GM10266 (cell line): ENCODE measurements around the gene COMMD2.

Experiments used
- DNase-seq: peaks from one replicate; pipeline ENCODE4 v3.0.0; 2012; ENCODE audit errors: extremely low spot score
- TF ChIP-seq, protein P1 (sequence below): IDR thresholded peaks from 2 replicates; pipeline ENCODE4 v1.5.1; 2012; ENCODE audit warnings: mild to moderate bottlenecking, low read depth; ENCODE audit not compliant: control insufficient read depth, insufficient read depth; ENCODE audit errors: missing control alignments

COMMD2 gene

DNA sequence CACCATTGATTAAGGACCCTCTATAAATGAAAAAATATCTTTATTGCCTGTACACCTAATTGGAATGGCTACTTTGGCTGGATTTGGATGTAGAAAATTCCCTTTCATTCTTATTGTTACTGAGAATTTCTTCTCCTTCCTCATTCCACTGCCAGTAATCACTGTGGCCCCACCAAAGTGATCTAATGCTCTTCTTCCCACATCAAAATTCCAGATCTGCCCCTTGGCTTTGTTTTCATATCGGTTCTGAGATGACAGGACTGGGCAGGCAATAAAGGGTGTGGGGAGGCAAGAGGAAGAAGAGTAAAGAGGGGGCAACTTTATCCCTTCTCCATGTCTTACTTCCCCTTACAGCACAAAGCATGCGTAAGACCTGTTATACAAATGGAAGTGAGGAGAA is 38.0 kb upstream of the COMMD2 start:
- no peak for DNase-seq
- TF ChIP-seq, protein P1, sequence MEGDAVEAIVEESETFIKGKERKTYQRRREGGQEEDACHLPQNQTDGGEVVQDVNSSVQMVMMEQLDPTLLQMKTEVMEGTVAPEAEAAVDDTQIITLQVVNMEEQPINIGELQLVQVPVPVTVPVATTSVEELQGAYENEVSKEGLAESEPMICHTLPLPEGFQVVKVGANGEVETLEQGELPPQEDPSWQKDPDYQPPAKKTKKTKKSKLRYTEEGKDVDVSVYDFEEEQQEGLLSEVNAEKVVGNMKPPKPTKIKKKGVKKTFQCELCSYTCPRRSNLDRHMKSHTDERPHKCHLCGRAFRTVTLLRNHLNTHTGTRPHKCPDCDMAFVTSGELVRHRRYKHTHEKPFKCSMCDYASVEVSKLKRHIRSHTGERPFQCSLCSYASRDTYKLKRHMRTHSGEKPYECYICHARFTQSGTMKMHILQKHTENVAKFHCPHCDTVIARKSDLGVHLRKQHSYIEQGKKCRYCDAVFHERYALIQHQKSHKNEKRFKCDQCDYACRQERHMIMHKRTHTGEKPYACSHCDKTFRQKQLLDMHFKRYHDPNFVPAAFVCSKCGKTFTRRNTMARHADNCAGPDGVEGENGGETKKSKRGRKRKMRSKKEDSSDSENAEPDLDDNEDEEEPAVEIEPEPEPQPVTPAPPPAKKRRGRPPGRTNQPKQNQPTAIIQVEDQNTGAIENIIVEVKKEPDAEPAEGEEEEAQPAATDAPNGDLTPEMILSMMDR = no peak

DNA sequence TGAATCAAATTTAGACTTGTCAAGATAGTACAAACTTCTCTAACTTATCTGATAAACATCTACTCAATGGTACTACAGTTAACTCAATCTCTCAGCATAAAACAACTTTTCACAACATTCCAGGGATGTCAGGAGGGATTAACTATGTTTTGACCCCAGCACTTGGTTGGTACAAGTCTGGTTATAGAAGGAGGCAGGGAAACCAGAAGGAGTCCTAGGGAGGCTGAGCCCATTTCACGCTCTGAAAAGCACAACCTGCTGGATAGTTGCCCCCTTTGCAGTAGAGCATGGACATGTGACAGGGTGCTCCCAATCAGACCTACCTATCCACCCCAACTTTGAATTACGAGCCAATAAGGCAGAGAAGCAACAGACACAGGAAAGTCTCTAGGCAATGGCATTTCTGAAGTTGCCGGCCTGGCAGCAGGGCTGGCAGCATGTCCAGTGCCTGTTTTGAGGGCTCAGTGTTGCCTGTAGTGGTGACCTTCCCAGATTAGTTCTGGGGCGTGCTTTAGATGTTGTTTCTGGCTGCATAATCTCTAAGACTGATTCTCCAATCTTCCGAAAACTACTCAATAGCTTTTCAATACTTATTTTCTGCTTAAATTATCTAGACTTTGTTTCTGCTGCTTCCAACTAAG is 31.9 kb upstream of the COMMD2 start:
- TF ChIP-seq, protein P1 = no peak
- no peak for DNase-seq

DNA sequence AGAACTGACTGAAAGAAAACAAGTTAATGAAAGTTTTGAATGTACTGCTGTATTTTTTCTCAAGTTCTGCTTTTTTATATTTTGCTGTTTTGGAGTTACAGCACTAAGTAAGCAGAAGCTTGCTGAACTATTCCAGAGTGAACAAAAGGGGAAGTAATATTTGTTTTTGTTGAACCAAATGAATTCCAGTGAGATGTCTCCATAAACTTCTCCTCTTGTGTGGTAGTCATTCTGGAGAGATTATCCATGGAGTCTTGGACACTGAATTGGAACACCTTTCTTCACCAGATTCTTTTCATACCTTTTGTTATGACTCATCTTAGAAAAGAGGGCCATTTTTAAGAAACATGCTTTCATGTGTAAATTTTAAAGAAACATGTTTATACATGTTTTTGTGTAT is 31.3 kb upstream of the COMMD2 start:
- DNase-seq = no peak
- TF ChIP-seq, protein P1 = no peak

DNA sequence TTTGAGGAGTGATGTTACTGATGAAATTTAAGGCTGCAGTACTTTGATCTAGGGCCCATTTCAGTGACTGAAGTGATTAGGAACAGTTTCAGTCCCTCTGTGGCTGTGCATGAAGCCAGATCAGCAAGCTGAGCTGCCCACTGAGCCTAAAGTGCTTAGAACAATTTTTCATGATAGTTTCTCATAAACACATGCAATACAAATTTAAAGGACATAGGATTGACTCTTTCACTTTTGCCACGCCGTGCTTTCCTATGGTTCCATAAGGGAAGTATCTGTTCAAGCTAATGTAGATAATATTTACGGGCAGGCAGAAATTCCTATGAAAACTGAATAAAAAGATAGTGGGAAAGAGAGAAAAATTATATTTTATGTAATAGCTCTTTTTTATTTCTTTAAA is 29.5 kb upstream of the COMMD2 start:
- DNase-seq = no peak
- TF ChIP-seq, protein P1 = no peak

DNA sequence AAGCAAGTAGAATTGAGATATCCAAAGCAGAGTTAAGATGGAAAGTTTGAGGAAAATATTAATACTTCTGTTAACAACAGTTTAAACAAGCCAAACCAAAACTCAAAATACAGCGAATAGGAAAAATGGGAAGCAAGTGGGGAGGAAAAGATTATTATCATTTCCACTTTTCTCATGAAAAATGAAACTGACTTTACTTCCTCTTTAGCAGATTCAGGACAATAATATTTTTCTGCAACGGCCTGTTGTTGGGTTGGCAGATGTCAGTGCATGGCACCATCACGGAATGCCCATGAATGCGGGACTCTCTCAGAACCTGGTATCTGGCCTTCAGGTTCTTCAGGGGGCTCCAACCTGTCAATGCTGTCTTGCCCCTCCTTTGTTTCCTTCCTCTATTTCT is 28.9 kb upstream of the COMMD2 start:
- TF ChIP-seq, protein P1 = no peak
- no peak for DNase-seq

DNA sequence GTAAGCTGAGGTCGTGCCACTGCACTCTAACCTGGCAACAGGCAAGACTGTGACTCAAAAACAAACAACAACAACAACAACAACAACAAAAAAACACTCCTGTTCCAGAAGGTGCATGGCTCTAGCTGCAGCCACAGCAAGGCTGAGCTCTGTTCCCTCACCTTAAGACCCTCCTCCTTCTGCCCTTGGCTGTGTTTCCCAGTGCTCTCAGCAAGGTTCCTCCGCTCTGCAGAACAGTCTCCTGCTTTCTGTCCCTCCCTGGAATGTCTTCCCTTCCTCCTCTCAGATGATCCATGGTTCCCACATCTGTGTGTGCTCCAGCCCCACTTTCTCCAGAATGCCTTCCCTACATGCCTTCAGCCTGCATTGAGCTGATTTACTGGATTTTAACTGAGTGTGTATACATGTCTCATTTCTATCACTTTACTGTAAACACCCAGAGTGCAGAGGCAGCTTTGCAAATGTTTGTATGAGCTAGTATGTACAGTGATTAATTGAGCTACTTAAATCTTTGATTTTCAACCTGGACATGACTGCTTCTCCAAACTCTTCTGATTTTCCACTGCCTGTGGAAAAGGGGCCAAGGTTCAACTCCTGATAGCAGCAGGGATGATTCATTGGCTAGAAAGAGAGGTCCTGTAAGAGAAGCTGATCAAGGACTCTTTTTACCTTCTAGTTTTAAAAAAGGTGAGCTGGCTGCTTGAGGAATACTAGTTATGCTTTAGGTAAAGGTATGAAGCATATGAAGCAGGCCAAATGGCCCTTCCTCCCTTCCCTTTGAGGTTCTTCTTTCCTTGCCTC is 25.3 kb upstream of the COMMD2 start:
- DNase-seq = no peak
- TF ChIP-seq, protein P1 = no peak

DNA sequence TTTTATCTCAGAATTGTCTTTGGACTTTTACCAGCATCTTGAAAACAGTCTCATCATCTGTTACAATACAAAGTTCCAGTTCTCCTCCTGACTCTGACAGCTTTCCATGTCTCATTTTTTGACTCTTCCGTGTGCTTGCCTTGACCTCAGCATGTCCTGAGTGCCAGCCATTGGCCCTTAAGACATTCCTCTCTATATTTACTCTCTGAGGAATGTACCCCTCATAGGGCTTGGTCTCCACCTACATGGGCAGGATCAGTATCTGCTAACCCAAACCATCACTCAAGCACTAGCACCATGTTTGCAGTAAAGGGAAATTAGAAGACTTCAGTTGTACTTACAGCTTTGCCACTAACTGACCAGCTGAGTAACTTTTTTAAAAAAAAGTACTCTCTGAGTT is 23.9 kb upstream of the COMMD2 start:
- TF ChIP-seq, protein P1 = no peak
- DNase-seq = no peak
